GM12891 (cell line): ENCODE results near the gene MAPRE2.

Experiments used
- POLR2A ChIP-seq: IDR thresholded peaks from 2 replicates; pipeline ENCODE4 v1.6.1; 2011; ENCODE audit warnings: low read depth, low read length, control low read depth
- POLR2AphosphoS5 ChIP-seq: IDR thresholded peaks from 2 replicates; pipeline ENCODE4 v1.6.1; 2011; ENCODE audit warnings: low read depth, low read length, control low read depth
- TAF1 ChIP-seq: IDR thresholded peaks from 2 replicates; pipeline ENCODE4 v1.6.1; 2011; ENCODE audit warnings: low read depth, low read length, control low read depth

DNA sequence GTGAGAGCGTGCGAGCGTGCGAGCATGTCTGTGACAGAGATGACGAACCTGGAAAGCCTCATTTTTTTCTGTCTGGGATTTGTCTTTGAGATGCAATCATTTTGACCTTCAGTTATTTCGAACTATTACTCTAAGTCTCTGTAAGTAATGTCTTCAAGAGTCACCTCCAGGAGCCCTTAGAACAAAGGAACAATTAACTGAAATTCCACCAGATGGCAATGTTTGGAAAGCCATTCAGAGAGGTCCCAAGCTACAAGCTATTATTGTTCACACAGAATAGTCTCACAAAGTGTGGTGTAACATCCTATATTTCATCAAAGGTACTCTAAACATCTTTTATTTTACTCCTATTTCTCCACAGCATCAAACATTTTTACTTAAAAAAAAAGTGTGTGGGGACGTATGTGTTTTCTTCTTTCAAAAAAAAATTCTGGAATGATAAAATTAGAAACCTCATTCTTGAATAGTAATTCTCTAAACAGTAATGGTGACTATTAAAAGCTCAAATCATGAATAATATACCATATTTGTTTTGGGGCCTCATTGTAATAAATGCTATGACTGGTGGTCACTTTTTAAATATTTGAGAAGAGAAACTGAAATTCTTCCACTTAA is 35.1 kb upstream of the MAPRE2 start:
- TF ChIP-seq POLR2AphosphoS5: no peak
- no peak for TF ChIP-seq POLR2A
- TF ChIP-seq TAF1: no peak
